K562 (cell line): ENCODE data around the gene SLC26A6. TPM values are rescaled to one million over a fixed set of nuclear protein-coding genes. Genes with fewer than 3 reads are reported as not detected.

Experiments
- ATAC-seq: fragments of 200-7000 bp; cut with Tn5 transposase; 3 replicates; pipeline ENCODE4 v1.9.1; 2020; ENCODE audit warnings: moderate library complexity
- BruUV-seq: library from RNA; stranded (reverse); fragments of 400-500 nt; replicated peaks from 2 replicates; lab custom pipeline; 2021; lab: Mats Ljungman, UMichigan
- CTCF ChIA-PET: fragments of 300-600 bp; formaldehyde crosslinking; extraction: SDS; loops from one replicate; lab custom pipeline; 2021; ENCODE audit warnings: low intra/inter-chr PET ratio; lab: Yijun Ruan, JAX
- POLR2A ChIA-PET: fragments of 300-600, 350-650 bp; sonication (Branson Sonifier 250); formaldehyde crosslinking; extraction: SDS; loops from one replicate; lab custom pipeline; 2021; ENCODE audit warnings: antibody characterized with exemption, inconsistent platforms; lab: Yijun Ruan, JAX
- DNase-seq, 4 experiments: peaks; one replicate each; pipeline versions ENCODE4 v3.0.0 to v3.0.0-alpha.2; 2011 to 2018; ENCODE audit warnings: low spot score in 3 of 4, mixed read lengths in 3 of 4; ENCODE audit errors: extremely low read depth in 1 of 4
- FAIRE-seq: peaks from 2 replicates; lab custom pipeline; 2011; peaks lifted over from hg19 to GRCh38; lab: Jason Lieb, UNC
- H2AFZ ChIP-seq: 2 replicates; pipeline ENCODE4 v1.6.0; 2011; ENCODE audit warnings: low read depth, low read length, control low read depth, inconsistent platforms
- H3K27ac ChIP-seq: fragments of 200-600 bp; 3 replicates; pipeline ENCODE4 v1.8.0; 2011; ENCODE audit warnings: low read depth, mild to moderate bottlenecking, control low read depth, inconsistent platforms, low read length, moderate library complexity, mixed read lengths; ENCODE audit errors: extremely low read depth
- H3K27me3 ChIP-seq, 2 experiments: fragments of 300-600 bp in 1 of 2; 2 replicates in 1 of 2; 3 replicates in 1 of 2; pipeline versions ENCODE4 v1.6.0 to v1.8.0; 2011; ENCODE audit warnings: inconsistent platforms in 2 of 2, low read length in 2 of 2, mild to moderate bottlenecking in 1 of 2, mixed read lengths in 1 of 2, moderate library complexity in 1 of 2; ENCODE audit not compliant: control insufficient read depth in 2 of 2, insufficient read depth in 2 of 2
- H3K36me3 ChIP-seq: fragments of 300-600 bp; 3 replicates; pipeline ENCODE4 v1.8.0; 2011; ENCODE audit warnings: mild to moderate bottlenecking, low read length, inconsistent platforms; ENCODE audit not compliant: control insufficient read depth, insufficient read depth
- H3K4me1 ChIP-seq, 2 experiments: fragments of 200-600 bp in 1 of 2; replicated peaks in 1 of 2; 2 replicates in 1 of 2; 3 replicates in 1 of 2; pipeline versions ENCODE4 v1.5.1 to v1.8.0; 2011; ENCODE audit warnings: inconsistent platforms in 2 of 2, low read length in 2 of 2, mild to moderate bottlenecking in 1 of 2, mixed read lengths in 1 of 2, moderate library complexity in 1 of 2; ENCODE audit not compliant: control insufficient read depth in 2 of 2, insufficient read depth in 2 of 2
- H3K4me2 ChIP-seq: 2 replicates; pipeline ENCODE4 v1.6.1; 2011; ENCODE audit warnings: low read length, control low read depth, inconsistent platforms, mixed read lengths; ENCODE audit not compliant: insufficient read depth
- H3K4me3 ChIP-seq: fragments of 200-600 bp; sonication (generic), shearing (Covaris generic); 2 replicates; pipeline ENCODE4 v1.5.1; 2016; ENCODE audit warnings: control low read depth, inconsistent platforms
- H3K79me2 ChIP-seq: fragments of 200-600 bp; 3 replicates; pipeline ENCODE4 v1.8.0; 2011; ENCODE audit warnings: low read length, inconsistent platforms; ENCODE audit not compliant: control insufficient read depth, insufficient read depth
- H3K9ac ChIP-seq, 2 experiments: 2 replicates each; pipeline versions ENCODE4 v1.6.0 to v1.6.1; 2011; ENCODE audit warnings: low read depth in 2 of 2, low read length in 2 of 2, control low read depth in 1 of 2, inconsistent platforms in 1 of 2, mild to moderate bottlenecking in 1 of 2, mixed read lengths in 1 of 2; ENCODE audit not compliant: insufficient read depth in 1 of 2
- H3K9me1 ChIP-seq: one replicate; pipeline ENCODE4 v1.6.0; 2011; ENCODE audit warnings: inconsistent platforms, mild to moderate bottlenecking, low read length, moderate library complexity; ENCODE audit not compliant: control insufficient read depth, insufficient read depth
- H3K9me3 ChIP-seq: replicated peaks from 2 replicates; pipeline ENCODE4 v1.5.1; 2011; ENCODE audit warnings: low read depth, low read length, inconsistent platforms; ENCODE audit not compliant: control insufficient read depth, insufficient read depth
- H4K20me1 ChIP-seq: replicated peaks from 2 replicates; pipeline ENCODE4 v1.6.1; 2011; ENCODE audit warnings: low read length, inconsistent platforms, mixed read lengths; ENCODE audit not compliant: control insufficient read depth, insufficient read depth
- HLTF ChIP-seq: fragments of 450-650 bp; IDR thresholded peaks from 2 replicates; pipeline ENCODE4 v1.6.1; 2016
- NFE2 ChIP-seq: IDR thresholded peaks from 2 replicates; pipeline ENCODE4 v1.6.1; 2014; ENCODE audit warnings: antibody characterized with exemption, low read depth
- ZBTB7A ChIP-seq: IDR thresholded peaks from 2 replicates; pipeline ENCODE4 v1.6.1; 2011; ENCODE audit warnings: low read depth, mild to moderate bottlenecking, low read length, moderate library complexity, borderline replicate concordance; ENCODE audit not compliant: control insufficient read depth
- WGBS: fragments of 100-300 bp; shearing (Covaris generic); methylation state at CpG from one replicate; pipeline ENCODE4 v1.1.6; 2016; ENCODE audit warnings: low coverage, mixed read lengths; ENCODE audit not compliant: insufficient coverage; ENCODE audit errors: missing lambda C conversion rate; 5-methylcytosine and 5-hydroxymethylcytosine counted together
- in situ Hi-C: fragments of 300-500 bp; cut with MboI; formaldehyde crosslinking; loops from 4 replicates; pipeline ENCODE4 v1.15.0; 2018; ENCODE audit warnings: inconsistent platforms, mixed read lengths
- intact Hi-C: fragments of 100-400 bp; cut with micrococcal nuclease; formaldehyde crosslinking; loops from 2 replicates; pipeline ENCODE4 v1.14.2; 2022
- polyA plus RNA-seq, 8 experiments: library from polyadenylated mRNA; depleted of rRNA in 4 of 8; stranded (reverse) in 5 of 8; unstranded in 3 of 8; fragments of >200 nt; fragmentation: Nextera tagmentation in 2 of 8; fragmentation: Illumina TruSeq in 1 of 8; extraction: Ambion mirVana in 2 of 8; extraction: Trizol in 1 of 8; gene quantifications; 2 replicates each; pipeline versions ENCODE4 v1.2.1 to v1.2.3, GENCODE V29; 2011 to 2014; ENCODE audit warnings: inconsistent platforms in 1 of 8, missing spikeins in 1 of 8
- total RNA-seq, 7 experiments: library from RNA; depleted of rRNA in 6 of 7; stranded (reverse); fragments of >200 nt in 6 of 7; fragmentation: Illumina TruSeq in 2 of 7; extraction: Trizol in 2 of 7; gene quantifications; 2 replicates each; pipeline versions ENCODE4 v1.2.1 to v1.2.3, GENCODE V29; 2011 to 2021; ENCODE audit warnings: low replicate concordance in 1 of 7
- TF ChIP-seq, protein P1 (sequence below): sonication (generic); formaldehyde crosslinking; IDR thresholded peaks from 2 replicates; pipeline ENCODE4 v1.8.1; 2023; ENCODE audit warnings: mild to moderate bottlenecking, missing genetic modification reagents

Gene SLC26A6
- total and polyA plus RNA-seq, 9 of the 15 experiments (the other 6 are each of a cell fraction or from before 2014, with no cell fraction given) = 2.1 to 27.2 (median 14.8) TPM

DNA sequence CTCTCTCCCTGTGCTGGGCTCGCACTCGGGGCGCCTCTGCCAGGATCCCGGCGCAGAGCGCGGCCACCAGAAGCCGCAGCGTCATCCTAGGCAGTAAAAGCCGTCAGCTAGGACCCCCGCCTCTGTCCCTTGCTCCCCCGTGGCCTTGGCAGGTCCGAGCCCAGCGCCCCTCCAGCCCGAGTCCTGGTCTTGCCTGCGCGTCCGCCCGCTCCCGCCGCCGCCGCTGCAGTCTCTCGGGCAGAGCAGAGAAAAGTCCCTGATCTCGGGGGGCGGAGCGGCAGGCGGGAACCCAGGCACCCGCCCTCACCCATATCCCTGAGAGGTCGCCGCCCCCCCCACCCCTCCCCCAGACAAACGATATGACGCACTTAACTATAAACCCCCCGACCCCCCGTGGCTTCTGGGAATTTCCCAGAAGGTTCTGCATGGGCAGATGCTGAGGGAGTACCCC lies 40.2 kb downstream of the SLC26A6 start, which contains the start of gene COL7A1:
TSS of gene COL7A1 (minus strand) at position 255 of the 451 bp plus-strand sequence. CDS start at position 85, 170 bp downstream.
- FAIRE-seq = no peak
- no peaks in the 10 kb centered on the region for H3K9me1 ChIP-seq
- no peaks in the 10 kb centered on the region for H3K9me3 ChIP-seq
- H3K79me2 ChIP-seq = no peaks in the 10 kb centered on the region
- H4K20me1 ChIP-seq = no peaks in the 10 kb centered on the region
- intact Hi-C loops = no loop called here
- no peak within 1 kb of the TSS for H2AFZ ChIP-seq
- H3K27ac ChIP-seq = peak within 1 kb of the TSS; percentile 39; the same call in 2 of the 3 replicates
- in situ Hi-C loops = no loop called here
- no peak for ATAC-seq
- H3K36me3 ChIP-seq = peaks cover 29% of the 10 kb centered on the region; the same call in 2 of the 3 replicates
- no TSS peak for BruUV-seq
- H3K4me3 ChIP-seq = no peak within 1 kb of the TSS
- no peak for TF ChIP-seq HLTF
- TF ChIP-seq ZBTB7A = 0 out of 2 replicates have a peak, but pooled peaks have one; percentile 21
- peaks cover 0 to 19% of the 10 kb centered on the region in 2 experiments; a peak in 3 of 5 replicates for H3K27me3 ChIP-seq
- 9% methylated on average over 13 of the region's 35 CpGs for WGBS
- peak in 1 of 4 experiments; percentile 57 for DNase-seq
- POLR2A ChIA-PET = interaction anchor here (0.5 kb wide), 1 partner anchor 277 kb away, joined by 3 read pairs; no protein-coding TSS in a partner anchor
- H3K9ac ChIP-seq = peak within 1 kb of the TSS in 1 of 2 experiments; percentile 61; a peak in 1 of 4 replicates
- H3K4me2 ChIP-seq = peak within 1 kb of the TSS; percentile 8; the same call in 1 of the 2 replicates
- H3K4me1 ChIP-seq = peaks cover 12 to 48% of the 10 kb centered on the region in 2 experiments; a peak in 4 of 5 replicates
- CTCF ChIA-PET = no interaction called here

DNA sequence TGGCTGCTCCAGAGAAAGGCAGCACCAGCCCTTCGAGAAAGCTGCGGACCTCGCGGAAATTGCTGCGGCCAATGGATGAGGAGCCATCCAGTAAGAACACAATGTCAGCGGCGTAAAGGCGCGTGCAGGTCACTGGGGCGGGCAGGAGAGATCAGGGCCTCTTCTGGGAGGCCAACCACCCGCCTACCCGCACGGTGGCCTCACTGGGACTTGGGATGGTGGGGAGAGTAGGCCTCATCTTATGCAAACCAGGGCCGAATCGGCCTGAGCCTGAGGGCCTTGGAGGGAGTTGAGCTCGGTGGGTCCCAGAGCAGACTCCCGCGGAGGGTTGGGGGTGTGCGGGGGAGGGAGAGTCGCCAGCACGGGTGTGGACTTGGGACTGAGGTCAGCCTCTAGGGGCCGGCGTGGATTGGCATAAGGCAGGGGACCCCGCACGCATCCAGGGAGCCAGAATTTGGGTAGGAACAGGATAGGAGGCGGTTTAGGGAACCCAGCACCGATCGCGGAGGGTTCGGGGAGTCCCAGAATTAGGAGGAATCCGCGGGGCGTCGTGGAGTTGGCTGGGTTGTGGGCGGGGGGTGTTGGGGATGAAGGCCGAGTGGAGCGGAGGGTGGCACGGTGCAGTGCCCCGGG lies 40.7 kb downstream of the SLC26A6 start:
- Histone ChIP-seq H3K9me3 (no peaks in the 10 kb centered on the region), H3K9ac (peak overlapping the region in 1 of 2 experiments; percentile 61; a peak in 1 of 4 replicates), H3K4me1 (peaks cover 12 to 48% of the 10 kb centered on the region in 2 experiments; a peak in 4 of 5 replicates), H3K36me3 (peaks cover 23% of the 10 kb centered on the region; the same call in 2 of the 3 replicates), H3K27ac (no peak overlapping the region), H3K4me2 (no peak overlapping the region), H3K79me2 (no peaks in the 10 kb centered on the region), H3K9me1 (no peaks in the 10 kb centered on the region), H2AFZ (no peak overlapping the region), H4K20me1 (no peaks in the 10 kb centered on the region), H3K27me3 (peaks cover 0 to 24% of the 10 kb centered on the region in 2 experiments; a peak in 3 of 5 replicates), H3K4me3 (no peak overlapping the region)
- DNase-seq = peak in 1 of 4 experiments; percentile 9
- no peak for FAIRE-seq
- no peak for ATAC-seq
- TF ChIP-seq, protein P1, sequence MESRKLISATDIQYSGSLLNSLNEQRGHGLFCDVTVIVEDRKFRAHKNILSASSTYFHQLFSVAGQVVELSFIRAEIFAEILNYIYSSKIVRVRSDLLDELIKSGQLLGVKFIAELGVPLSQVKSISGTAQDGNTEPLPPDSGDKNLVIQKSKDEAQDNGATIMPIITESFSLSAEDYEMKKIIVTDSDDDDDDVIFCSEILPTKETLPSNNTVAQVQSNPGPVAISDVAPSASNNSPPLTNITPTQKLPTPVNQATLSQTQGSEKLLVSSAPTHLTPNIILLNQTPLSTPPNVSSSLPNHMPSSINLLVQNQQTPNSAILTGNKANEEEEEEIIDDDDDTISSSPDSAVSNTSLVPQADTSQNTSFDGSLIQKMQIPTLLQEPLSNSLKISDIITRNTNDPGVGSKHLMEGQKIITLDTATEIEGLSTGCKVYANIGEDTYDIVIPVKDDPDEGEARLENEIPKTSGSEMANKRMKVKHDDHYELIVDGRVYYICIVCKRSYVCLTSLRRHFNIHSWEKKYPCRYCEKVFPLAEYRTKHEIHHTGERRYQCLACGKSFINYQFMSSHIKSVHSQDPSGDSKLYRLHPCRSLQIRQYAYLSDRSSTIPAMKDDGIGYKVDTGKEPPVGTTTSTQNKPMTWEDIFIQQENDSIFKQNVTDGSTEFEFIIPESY = peak; percentile 86
- no peak for TF ChIP-seq NFE2
- CTCF ChIA-PET = no interaction called here
- no TSS peak for BruUV-seq
- intact Hi-C loops (no loop called here), in situ Hi-C loops (no loop called here)
- 51% methylated on average over 19 of the region's 39 CpGs for whole genome bisulfite sequencing
- POLR2A ChIA-PET = no interaction called here
